Mononuclear cell (primary cell): ENCODE results near the gene ZNF888. TPM values are rescaled to one million over a fixed set of nuclear protein-coding genes. Genes with fewer than 3 reads are reported as not detected.
A peak's percentile ranks its signal among the peaks of the same experiment; 100 is the strongest.
"Not testable (repeated sequence)": the region's sequence is repeated elsewhere in the genome, so short reads cannot be mapped to it uniquely, and the experiment has no call there.

Experiments used
- H3K27me3 ChIP-seq: 2 replicates; pipeline ENCODE4 v1.6.0; 2011; ENCODE audit warnings: low read length, control low read depth; ENCODE audit not compliant: insufficient read depth
- H3K4me1 ChIP-seq: 2 replicates; pipeline ENCODE4 v1.5.1; 2011; ENCODE audit warnings: mild to moderate bottlenecking, low read length, control low read depth; ENCODE audit not compliant: insufficient read depth
- H3K4me3 ChIP-seq: 2 replicates; pipeline ENCODE4 v1.5.1; 2011; ENCODE audit warnings: mild to moderate bottlenecking, low read length, moderate library complexity
- H3K9me3 ChIP-seq: 2 replicates; pipeline ENCODE4 v1.5.1; 2011; ENCODE audit warnings: low read depth, mild to moderate bottlenecking, control low read depth, low read length
- total RNA-seq: library from RNA; depleted of rRNA; stranded (reverse); fragments of >200 nt; gene quantifications from one replicate; pipeline ENCODE4 v1.2.3, GENCODE V29; 2012

ZNF888 gene
- total RNA-seq, 1 donor: 3.8 TPM

DNA sequence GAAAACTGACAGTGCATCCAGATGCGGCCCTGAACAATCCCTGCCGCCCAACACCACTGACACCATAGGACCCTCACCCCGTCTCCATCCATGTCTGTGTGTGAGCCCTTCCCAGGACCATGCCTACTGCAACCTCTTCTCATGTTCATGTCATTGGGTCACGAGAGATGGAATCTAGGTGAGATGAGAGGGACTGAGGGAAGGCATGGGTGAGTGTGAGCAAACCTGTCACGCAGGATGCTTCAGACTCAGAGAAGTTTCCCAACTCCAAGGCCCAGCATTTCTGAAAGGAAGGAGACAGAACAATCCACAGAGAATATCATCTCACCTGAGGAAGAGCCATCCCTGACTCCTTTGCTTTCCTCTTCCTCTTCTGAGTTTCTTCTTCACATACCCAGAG lies 5.7 kb downstream of the ZNF888 start:
- no peaks in the 10 kb centered on the region for H3K9me3 ChIP-seq

DNA sequence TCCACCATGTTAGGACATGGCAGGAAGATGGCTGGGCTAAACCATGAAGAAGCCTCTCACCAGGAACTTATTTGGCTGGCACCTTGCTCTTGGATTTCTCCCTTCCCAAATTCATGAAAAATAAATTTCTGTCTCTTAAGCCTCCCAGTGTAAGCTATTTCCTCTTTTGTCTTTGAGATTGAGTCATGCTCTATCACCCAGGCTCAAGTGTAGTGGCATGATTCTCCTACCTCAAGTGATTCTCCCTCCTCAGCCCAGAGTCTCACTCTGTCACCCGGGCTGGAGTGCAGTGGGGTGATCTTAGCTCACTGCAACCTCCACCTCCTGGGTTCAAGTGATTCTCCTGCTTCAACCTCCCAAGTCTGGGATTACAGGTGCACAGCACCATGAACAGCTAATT lies 12.6 kb downstream of the ZNF888 start:
- Histone ChIP-seq H3K27me3 (no peaks in the 10 kb centered on the region), H3K4me3 (no peak overlapping the region), H3K9me3 (peaks cover 28% of the 10 kb centered on the region), H3K4me1 (no peaks in the 10 kb centered on the region)

More for the DNA sequence above, 5.7 kb downstream of the ZNF888 start:
- H3K27me3 ChIP-seq: no peaks in the 10 kb centered on the region
- no peak overlapping the region for H3K4me3 ChIP-seq
- peaks cover 10% of the 10 kb centered on the region for H3K4me1 ChIP-seq

DNA sequence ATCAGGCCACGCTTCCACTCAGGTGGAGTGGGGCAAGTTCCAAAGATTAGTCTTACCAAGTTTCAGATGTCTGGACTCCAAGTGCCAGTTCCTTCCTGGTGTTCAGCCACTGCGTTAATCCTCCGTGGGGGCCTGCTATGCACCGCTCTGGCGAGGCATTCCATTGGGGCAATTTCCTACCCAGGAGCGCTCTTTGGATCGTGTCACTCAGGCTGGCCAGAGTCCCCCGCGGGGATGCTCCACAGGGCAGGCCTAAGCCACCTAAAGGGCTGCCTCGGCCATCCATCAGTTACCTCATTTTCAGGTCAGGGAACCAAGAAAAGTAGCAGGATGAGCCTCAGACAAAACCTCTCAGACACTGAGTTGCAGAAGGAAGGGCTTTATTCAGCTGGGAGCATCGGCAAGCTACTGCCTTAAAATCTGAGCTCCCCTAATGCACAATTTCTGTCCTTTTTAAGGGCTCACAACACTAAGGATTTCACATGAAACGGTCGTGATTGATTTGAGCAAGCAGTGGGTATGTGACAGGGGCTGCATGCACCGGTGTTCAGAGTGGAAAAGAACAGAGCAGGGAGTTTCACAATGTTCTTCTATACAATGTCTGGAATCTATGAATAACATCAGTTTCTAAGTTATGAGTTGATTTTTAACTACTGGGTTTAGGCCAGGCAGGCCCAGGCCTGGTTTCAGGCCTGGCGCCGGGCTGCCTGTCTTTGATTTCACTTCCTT lies 19.0 kb downstream of the ZNF888 start:
- not testable (repeated sequence) for H3K27me3 ChIP-seq, H3K4me3 ChIP-seq, H3K4me1 ChIP-seq
- peaks cover 28% of the 10 kb centered on the region for H3K9me3 ChIP-seq

GRCh38 chr19:52901842-52902241 lies 21.4 kb downstream of the ZNF888 start:
- Histone ChIP-seq H3K4me1 (peaks cover 5% of the 10 kb centered on the region), H3K9me3 (peaks cover 12% of the 10 kb centered on the region), H3K4me3 (no peak overlapping the region), H3K27me3 (no peaks in the 10 kb centered on the region)

DNA sequence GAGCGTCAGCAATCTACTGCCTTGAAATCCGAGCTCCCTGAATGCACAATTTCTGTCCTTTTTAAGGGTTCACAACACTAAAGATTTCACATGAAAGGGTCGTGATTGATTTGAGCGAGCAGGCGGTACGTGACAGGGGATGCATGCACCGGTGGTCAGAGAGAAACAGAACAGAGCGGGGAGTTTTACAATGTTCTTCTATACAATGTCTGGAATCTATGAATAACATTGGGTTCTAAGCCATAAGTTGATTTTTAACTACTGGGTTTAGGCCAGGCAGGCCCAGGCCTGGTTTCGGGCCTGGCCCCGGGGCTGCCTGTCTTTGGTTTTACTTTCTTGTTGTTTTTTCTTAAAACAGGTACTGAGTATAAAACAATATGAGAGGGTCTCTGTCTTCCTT lies 24.6 kb downstream of the ZNF888 start:
- not testable (repeated sequence) for H3K4me3 ChIP-seq, H3K27me3 ChIP-seq, H3K9me3 ChIP-seq
- H3K4me1 ChIP-seq: peaks cover 13% of the 10 kb centered on the region

GRCh38 chr19:52898101-52898500 lies 25.1 kb downstream of the ZNF888 start:
- no peaks in the 10 kb centered on the region for H3K27me3 ChIP-seq
- no peaks in the 10 kb centered on the region for H3K9me3 ChIP-seq
- peak overlapping the region; percentile 60 for H3K4me3 ChIP-seq
- H3K4me1 ChIP-seq: peaks cover 13% of the 10 kb centered on the region

DNA sequence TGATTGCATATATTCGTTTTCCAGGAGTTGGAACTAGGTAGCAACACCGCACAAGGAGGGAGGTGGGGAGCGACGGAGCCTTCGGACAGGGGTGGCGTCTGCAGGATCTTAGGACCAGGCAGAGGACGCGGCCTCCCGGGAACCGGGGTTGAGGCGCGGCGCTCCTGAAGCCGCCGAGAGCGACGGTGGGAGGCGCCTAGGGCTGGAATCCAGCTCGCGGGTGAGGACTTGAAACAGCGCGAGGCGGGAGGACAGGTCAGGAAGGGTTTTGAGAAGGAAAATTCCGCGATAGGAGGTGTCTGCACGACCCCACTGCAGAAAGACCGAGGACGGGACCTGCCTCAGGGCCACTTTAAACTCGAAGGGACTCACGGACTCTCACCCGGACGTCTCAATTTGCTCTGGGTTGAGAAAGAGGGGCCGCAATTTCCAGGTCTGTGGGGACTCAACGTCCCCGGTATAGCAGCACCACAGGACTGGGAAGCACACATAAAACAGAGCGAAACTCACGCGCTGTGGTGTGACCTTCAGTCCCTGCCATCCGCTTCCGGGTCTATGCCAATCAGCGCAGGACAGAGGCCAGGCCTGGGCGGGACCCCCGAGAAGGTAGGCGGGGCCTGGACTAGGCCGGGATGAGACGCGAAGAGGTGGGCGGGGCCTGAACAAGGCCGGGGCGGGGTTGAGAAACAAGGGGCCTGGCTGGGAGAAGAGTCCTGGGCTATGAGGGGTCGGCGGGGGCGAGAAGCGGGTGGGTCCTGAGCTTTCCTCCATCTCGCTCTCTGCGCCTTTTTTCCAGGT lies 25.9 kb downstream of the ZNF888 start, which contains the start of gene ZNF320:
TSS of gene ZNF320 (minus strand) at position 498 of the 798 bp plus-strand sequence. CDS start 7,380 bp downstream, outside the sequence.
- no peaks in the 10 kb centered on the region for H3K9me3 ChIP-seq
- peaks cover 13% of the 10 kb centered on the region for H3K4me1 ChIP-seq
- H3K4me3 ChIP-seq: peak within 1 kb of the TSS; percentile 60
- no peaks in the 10 kb centered on the region for H3K27me3 ChIP-seq

DNA sequence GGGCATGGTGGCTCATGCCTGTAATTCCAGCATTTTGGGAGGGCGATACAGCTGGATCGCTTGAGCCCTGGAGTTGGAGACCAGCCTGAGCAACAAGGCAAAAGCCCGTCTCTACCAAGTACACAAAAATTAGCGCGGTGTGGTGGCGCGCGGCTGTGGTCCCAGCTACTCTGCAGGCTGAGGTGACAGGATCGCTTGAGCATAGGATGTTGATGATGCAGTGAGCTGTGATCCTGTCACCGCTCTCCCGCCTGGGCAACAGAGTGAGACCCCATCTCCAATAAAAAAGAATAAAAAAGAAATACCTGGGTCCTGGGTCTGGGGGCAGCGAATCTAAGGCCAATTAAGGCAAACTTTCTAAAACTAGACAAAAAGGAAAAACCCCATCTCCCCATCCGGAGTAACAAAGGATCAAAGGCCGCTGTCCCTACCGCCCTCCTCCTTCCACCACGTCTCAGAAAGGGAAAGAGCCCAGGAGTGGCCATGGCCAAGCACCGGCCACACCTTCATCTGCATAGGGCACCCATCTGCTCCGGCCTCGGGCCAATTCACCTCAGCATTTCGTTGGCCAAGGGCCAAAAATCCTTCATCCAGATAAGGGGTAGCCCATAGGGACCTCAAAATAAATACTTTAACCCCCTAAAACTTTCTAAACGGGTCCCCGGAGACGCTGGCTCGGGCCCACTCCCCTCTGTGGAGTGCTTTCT lies 26.6 kb downstream of the ZNF888 start:
- no peaks in the 10 kb centered on the region for H3K27me3 ChIP-seq
- H3K4me1 ChIP-seq: peaks cover 13% of the 10 kb centered on the region
- H3K4me3 ChIP-seq: peak overlapping the region; percentile 60
- H3K9me3 ChIP-seq: no peaks in the 10 kb centered on the region

DNA sequence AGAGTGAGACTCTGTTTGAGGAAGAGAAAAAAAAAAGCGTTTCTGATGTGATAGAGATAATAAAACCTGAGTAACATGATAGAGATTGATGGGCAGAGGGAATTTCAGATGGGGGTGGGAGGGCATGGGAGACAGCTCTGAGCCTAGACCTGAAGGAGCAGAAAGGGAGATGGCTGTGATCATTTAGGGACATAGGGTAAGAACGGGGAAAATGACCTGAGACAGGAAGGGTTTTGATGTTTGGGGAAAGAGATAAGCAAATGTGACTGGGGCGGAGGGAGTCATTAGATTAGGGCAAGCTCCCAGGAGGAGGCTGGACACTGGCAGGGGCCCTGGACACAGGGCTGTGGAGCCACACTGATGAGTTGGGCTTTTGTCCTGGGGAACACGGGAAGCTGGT lies 31.9 kb downstream of the ZNF888 start:
- peaks cover 3% of the 10 kb centered on the region for H3K4me1 ChIP-seq

GRCh38 chr19:52889931-52890330 lies 33.3 kb downstream of the ZNF888 start:
- Histone ChIP-seq H3K9me3 (peaks cover under 1% of the 10 kb centered on the region), H3K4me1 (no peaks in the 10 kb centered on the region), H3K27me3 (no peaks in the 10 kb centered on the region), H3K4me3 (no peak overlapping the region)

More for the DNA sequence above, 31.9 kb downstream of the ZNF888 start:
- no peak overlapping the region for H3K4me3 ChIP-seq
- H3K9me3 ChIP-seq: no peaks in the 10 kb centered on the region
- no peaks in the 10 kb centered on the region for H3K27me3 ChIP-seq

DNA sequence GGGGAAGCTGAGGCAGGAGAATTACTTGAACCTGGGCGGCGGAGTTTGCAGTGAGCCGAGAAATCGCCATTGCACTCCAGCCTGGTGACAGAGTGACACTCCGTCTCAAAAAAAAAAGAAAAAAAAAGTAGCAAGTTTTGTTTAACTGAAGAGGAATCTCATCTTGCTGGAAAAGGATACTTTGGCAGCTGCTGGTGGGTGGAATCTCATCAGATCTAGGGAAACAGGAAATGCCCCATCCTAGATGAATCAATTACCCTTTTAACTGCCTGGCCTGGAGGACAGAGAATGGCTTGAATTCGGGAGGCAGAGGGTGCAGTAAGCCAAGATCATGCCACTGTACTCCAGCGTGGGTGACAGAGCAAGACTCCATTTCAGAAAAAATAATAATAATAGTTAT lies 34.2 kb downstream of the ZNF888 start:
- no peak overlapping the region for H3K4me3 ChIP-seq
- peaks cover 9% of the 10 kb centered on the region for H3K9me3 ChIP-seq
- H3K27me3 ChIP-seq: no peaks in the 10 kb centered on the region
- no peaks in the 10 kb centered on the region for H3K4me1 ChIP-seq

DNA sequence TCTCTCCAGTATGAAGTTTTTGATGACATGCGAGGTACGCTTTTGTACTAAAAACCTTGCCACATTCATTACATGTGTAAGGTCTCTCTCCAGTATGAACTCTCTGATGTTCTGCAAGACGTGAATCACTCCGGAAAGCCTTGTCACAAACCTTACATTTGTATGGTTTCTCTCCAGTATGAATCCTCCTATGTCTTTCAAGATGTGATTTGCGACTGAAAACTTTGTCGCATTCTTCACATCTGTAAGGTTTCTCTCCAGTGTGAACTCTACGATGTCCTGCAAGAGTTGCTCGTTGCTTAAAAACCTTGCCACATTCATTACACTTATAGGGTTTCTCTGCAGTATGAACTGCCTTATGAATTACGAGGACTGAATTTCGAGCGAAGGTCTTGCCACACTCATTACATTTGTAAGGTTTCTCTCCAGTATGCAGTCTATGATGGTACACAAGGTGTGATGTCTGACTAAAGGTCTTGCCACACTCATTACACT lies 42.3 kb downstream of the ZNF888 start:
- Histone ChIP-seq H3K4me3 (no peak overlapping the region), H3K27me3 (no peaks in the 10 kb centered on the region), H3K4me1 (no peaks in the 10 kb centered on the region), H3K9me3 (peaks cover 76% of the 10 kb centered on the region)

DNA sequence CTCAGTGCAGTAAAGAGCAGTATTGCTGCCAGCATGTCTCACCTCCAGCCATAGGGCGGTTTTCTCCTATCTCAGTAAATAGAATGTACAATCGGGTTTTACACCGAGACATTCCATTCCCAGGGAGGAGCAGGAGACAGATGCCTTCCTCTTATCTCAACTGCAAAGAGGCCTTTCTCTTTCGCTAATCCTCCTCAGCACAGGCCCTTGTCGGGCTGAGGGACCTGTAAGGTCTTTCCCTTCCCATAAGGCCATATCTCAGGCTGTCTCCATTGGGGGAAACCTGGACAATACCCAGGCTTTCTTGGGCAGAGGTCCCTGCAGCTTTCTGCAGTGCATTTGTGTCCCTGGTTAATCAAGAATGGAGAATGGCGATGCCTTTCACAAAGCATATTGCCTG lies 50.2 kb downstream of the ZNF888 start:
- H3K4me1 ChIP-seq, H3K4me3 ChIP-seq, H3K27me3 ChIP-seq: not testable (repeated sequence)
- H3K9me3 ChIP-seq: peaks cover 14% of the 10 kb centered on the region

DNA sequence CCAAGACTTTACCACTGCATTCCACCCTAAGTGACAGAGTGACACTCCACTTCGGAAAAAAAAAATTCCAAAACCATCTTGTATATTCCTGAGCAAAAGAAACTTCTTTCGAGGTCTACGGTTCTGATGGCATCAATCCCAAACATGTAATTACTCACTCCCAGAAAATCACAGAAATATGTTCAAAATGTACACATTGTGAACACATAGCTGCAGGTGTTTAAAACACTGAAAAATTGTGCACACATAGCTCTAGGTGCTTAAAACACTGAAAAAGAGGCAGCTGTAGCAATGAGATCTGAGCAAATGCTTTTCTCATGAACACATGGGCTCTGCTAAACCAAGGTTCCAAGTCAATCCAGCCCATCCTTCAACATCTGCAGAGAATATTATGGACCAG lies 51.8 kb downstream of the ZNF888 start:
- Histone ChIP-seq H3K4me1 (no peaks in the 10 kb centered on the region), H3K27me3 (no peaks in the 10 kb centered on the region), H3K9me3 (no peaks in the 10 kb centered on the region), H3K4me3 (no peak overlapping the region)

DNA sequence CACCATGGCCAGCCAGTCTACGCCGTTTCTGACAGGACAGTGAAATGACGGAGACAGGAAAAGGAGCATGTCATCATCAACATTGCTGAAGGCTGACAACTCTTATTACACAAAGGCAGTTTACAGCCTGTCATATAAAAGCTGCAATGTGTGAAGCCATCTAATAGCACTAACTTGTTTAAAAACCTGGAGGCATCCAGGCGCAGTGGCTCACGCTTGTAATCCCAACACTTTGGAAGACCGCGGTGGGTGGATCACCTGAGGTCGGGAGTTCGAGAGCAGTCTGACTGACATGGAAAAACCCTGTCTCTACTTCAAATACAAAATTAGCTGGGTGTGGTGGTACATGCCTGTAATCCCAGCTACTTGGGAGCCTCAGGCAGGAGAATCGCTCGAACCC lies 55.2 kb downstream of the ZNF888 start:
- H3K4me3 ChIP-seq: not testable (repeated sequence)

More for the DNA sequence above, 55.2 kb downstream of the ZNF888 start:
- H3K9me3 ChIP-seq, H3K4me1 ChIP-seq, H3K27me3 ChIP-seq: not testable (repeated sequence)
